Hypothalamus (tissue), 51 donors: ENCODE results near the gene SEC24A.
"Not testable (repeated sequence)": the region's sequence is repeated elsewhere in the genome, so short reads cannot be mapped to it uniquely, and the experiment has no call there.

ENCODE experiments used
- DNase-seq, 51 donors: peaks; one replicate each; lab custom pipeline; 2025; lab: John Stamatoyannopoulos, UW

SEC24A gene

GRCh38 chr5:134738963-134739661 is 90.5 kb downstream of the SEC24A start:
- peak in 12 of 51 donors; percentile 3 to 51 (median 32) for DNase-seq

DNA sequence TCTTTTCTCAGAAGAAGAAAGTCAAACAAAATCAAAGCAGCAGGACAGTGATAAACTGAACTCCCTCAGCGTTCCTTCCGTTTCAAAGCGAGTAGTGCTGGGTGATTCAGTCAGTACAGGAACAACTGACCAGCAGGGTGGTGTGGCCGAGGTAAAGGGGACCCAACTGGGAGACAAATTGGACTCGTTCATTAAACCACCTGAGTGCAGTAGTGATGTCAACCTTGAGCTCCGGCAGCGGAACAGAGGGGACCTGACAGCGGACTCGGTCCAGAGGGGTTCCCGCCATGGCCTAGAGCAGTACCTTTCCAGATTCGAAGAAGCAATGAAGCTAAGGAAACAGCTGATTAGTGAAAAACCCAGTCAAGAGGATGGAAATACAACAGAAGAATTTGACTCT is 92.5 kb downstream of the SEC24A start:
- no peak for DNase-seq

DNA sequence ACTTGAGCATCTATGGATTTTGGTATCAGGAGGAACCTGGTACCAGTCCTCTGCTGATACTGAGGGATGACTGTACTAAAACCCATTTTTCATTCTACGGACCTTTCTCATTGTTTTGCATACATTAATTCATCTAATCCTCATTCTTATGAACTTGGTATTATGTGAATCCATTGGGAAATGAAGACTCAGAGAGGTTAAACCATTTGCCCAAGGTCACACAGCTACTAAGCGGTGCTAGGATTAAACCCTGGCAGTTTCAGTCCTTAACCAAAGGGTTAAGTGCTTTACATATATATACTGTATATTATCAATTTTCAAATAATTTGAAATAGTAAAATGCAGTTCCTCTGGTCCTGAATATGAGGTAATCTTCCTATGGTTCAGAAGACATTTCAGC is 93.5 kb downstream of the SEC24A start:
- DNase-seq = no peak

DNA sequence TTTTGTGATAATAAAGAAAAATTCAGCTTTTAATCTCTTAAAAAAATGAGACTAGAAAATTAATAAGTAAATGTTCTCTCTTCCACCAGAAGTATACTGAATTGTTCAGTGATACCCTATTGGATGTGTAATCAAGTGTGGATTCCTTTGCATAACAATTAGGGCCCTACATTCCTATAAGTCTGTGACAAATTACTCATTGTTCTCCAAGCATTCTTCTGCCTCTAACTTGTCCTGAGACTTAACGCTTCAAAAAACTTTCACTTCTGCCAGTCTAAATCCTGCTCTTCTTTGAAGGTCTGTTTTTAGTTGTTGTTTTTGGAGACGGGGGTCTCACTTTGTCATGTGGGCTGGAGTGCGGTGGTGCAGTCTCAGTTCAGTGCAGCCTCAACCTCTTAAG is 100.8 kb downstream of the SEC24A start:
- DNase-seq = no peak

- DNase-seq = no peak
Measured at GRCh38 chr5:134758176-134758503, 109.6 kb downstream of the SEC24A start.

- DNase-seq = peak; percentile 3 to 90 (median 81)
Measured at GRCh38 chr5:134758504-134759341, 110.1 kb downstream of the SEC24A start, which contains the start of gene DDX46. DDX46 (plus strand) TSS chr5:134758779; CDS start chr5:134758939, 160 bp downstream.

- DNase-seq = not testable (repeated sequence)
Measured at GRCh38 chr5:134767528-134768291, 119.1 kb downstream of the SEC24A start.

DNA sequence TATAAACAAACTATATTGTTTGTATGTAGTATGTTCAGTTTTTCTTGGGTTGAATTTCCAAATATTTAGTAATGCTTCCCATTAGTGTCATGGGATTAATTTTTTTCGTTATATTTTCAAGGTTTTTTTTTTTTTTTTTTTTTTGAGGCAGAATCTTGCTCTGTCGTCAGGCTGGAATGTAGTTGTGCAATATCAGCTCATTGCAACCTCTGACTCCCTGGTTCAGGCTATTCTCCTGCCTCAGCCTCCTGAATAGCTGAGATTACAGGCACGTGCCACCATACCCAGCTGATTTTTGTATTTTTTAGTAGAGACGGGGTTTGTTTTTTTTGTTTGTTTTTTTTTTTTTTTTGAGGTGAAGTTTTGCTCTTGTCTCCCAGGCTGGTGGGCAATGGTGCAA is 120.6 kb downstream of the SEC24A start:
- no peak for DNase-seq

DNA sequence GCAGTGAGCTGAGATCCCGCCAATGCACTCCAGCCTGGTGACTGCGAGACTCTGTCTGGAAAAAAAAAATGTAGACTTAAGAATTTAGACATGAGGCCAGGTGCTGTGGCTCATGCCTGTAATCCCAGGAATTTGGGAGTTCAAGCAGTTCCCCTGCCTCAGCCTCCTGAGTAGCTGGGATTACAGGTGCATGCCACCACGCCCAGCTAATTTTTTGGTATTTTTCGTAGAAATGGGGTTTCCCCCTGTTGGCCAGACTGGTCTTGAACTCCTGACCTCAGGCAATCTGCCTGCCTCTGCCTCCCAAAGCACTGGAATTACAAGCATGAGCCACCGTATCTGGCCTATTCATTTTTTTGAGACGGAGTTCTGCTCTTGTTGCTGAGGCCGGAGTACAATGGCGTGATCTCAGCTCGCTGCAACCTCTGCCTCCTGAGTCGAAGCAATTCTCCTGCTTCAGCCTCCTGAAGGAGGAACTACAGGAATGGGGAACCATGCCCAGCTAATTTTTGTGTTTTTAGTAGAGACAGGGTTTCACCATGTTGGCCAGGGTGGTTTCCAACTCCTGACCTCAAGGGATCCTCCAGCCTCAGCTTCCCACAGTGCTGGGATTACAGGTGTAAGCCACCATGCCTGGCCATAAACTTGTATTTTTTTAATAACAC is 124.0 kb downstream of the SEC24A start:
- no peak for DNase-seq

- no peak for DNase-seq
Measured at GRCh38 chr5:134777366-134777765, 128.8 kb downstream of the SEC24A start.
